Myocyte (in vitro differentiated cells): ENCODE measurements around the gene PIK3C3. TPM values are rescaled to one million over a fixed set of nuclear protein-coding genes. Genes with fewer than 3 reads are reported as not detected.
"Not testable (repeated sequence)": the region's sequence is repeated elsewhere in the genome, so short reads cannot be mapped to it uniquely, and the experiment has no call there.

Source experiments
- DNase-seq: peaks from one replicate; pipeline ENCODE4 v3.0.0-alpha.2; 2012; ENCODE audit warnings: low read depth
- total RNA-seq: library from RNA; depleted of rRNA; stranded (reverse); fragments of >200 nt; gene quantifications from 2 replicates; pipeline ENCODE4 v1.2.3, GENCODE V29; 2014

PIK3C3 gene
- total RNA-seq, 1 donor from 2014 or later, result 39.3 TPM

DNA sequence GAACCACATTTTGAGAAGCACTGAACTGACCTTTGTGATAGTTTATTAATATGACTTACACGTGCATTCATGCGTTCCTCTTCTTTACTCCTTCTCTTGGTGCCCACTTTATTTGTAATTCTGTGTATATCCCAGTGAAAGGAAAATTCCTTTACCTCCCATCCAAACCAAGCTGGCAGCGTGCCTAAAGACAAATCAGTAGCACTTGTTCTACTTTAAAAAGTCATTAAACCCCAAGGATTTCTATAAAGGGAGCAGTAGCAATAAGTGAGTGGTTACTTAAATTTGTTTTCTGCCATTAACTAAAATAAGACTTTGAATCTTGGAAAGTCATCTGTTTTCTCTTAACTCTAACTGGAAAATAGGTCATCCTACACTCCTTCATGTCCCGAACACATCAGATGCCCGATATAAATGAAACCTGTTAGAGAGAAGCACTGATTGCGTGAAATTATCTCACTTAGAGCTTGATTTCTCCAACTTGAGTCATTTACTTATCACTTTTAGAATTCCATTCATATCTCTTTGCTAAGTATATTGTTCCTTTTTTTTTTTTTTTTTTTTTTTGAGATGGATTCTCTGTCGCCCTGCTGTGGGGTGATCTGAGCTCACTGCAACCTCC, 10.7 kb downstream of the PIK3C3 start:
- DNase-seq, result no peak

DNA sequence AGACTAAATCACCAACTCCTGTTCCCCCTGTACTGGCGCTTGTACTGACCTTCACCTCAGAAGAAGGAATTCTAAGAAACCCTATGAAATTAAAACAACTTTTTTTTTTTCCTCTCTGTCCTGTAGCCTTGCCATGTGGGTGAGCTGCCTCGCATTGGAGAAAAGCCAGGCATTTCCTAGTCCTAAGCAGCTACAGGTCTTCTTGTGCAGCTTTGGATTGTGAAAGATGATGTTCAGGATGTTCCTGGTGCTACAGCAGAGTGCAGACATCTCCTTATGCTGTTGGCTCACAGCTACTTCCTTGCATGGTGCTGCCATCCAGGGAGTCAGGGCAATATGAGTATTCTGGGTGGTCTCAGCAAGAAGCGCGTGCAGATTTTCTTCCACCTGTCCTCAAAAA, 11.9 kb downstream of the PIK3C3 start:
- DNase-seq, result no peak

DNA sequence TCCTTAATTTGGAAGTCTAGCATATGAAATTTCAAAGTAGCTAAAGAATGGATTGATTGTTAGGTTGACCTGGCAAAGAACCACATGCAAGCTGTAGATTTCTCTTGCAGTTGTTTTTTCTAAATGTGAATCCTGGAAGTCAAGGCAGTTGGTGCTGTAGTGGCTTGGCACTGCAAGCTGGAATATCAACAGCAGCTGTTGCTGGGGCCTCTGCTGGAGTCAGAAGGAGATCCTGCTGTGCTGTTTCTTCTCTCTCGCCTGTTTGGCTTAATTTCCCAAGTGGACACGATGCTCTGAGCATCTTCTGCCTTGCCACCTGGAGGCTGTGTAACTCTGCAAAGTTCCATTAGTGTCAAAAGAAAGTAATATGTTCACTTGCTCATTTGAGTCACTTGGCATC, 12.6 kb downstream of the PIK3C3 start:
- DNase-seq, result peak; percentile 81

DNA sequence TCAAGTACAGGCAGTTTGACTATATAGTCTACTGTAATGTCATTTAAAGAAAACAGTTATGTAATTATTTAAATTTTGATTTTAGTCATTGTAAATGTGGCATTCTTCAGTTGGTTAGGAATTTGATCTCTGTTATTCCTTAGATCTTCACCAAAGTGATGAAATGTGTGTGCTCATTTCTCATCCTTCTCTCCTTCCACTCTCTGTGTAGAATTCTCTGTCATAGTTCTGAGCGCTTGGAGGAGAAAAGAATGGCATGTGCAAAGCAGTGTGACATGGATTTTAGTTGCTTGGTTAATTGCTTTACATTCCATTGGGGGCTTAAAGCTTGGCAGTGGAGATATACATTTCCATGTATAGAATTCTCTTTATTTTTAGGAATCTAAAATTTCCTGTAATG, 14.8 kb downstream of the PIK3C3 start:
- no peak for DNase-seq

DNA sequence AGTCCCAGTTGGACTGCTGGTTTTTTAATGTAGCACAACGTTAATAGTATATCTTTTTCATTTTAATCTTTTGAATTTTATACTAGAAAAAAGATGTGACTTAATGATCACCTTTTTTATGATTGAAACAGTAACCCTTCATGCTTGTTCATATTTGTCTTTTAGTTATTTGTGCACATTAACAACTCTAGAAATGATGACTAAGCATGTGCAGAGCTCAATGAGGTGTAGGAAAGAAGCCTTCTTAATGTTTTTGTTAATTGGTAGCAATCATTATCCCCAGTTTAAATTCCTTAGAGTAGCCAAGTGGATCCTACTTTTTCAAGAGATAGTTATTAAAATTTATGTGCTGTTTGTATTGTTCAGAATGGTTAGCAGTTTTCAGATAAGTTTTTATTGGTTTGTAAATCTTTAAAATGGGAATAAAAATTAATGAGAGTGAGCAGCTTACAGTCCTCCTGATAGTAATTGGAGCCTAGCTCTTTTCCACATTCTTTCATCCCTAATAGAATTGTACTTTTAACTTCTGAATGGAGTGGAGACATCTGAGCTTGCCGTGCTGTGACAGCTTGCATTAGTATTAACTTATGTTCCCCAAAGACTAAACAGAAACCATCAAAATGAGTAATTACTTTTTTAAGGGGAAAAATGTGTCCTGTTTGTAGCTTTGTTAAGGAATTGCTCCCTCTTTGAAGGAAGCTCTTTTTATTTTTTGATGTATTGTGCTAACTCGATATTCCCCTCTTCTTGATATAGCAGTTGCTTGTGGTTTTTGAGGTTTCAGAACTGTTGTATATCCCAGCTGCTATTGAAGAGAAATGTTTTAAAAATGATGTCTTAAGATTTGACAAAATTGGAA, 17.3 kb downstream of the PIK3C3 start:
- DNase-seq, result peak; percentile 75

DNA sequence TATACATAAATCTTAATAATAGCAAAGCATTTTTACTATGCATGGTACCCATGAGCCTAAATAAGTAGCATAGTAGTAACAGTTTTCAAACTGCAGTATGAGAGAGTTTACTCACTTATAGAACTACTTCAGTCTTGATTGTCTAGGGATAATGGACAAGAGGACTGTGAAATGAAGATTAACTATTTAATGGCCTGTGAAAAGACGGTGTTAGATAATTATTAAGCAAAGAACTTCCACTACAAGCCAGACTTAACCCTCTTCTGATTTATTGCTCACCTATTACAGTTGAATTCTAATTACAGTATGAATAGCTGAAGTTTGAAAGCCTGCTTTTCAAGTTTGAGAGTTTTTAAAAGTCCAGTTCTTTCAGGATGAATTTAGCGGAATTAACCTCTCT, 18.9 kb downstream of the PIK3C3 start:
- DNase-seq, result no peak

DNA sequence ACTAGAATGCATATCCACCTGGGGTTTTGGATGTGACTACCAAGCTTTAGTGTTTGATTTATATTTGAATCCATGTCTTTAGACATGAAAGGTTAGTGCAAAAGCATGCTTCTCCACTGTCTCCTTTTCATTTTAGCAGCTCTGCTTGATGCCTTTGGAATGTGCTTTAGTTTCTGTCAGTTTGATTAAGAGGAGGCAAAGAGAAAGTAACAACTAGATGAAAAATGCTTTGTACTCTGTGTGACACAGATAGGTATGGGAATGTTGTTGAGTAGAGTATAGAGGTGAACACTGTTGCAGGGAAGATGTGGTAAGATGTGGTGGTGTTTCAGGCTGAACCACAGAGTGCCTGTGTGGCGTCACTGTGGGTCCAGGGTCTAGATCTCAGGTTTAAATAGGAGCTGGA, 19.8 kb downstream of the PIK3C3 start:
- no peak for DNase-seq

DNA sequence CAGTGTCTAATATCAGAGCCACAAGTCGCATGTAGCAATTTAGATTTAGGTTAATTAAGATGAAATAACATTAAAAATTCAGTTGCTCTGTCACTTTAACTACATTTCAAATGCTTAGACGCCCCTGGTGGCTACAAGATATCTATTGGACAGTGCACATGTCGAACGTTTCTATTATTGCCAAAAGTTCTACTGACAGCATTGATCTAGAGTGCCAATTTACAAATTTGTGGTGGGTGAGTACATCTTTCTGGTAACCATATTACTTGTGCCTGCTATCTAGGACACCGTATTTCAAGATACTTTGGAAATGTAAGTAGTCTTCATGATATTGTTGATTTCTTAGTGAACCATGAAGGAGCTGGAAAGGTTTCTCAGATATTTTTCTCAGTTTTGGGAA, 20.2 kb downstream of the PIK3C3 start:
- DNase-seq, result no peak

DNA sequence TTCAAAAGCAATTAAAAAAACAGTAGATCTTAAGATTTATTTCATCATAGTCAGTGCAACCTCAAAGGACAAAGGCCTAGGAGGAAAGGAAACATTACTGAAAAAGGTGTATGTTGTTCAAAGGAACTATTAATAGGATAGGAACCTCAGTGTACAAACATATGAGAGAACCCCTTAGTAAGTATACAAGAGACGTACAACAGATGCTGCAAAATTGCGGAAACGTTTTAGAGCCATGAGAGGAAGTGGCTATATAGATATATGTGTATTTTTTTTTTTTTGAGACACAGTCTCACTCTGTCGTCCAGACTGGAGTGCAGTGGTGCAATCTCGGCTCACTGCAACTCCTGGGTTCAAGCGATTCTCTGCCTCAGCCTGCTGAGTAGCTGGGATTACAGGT, 22.2 kb downstream of the PIK3C3 start:
- no peak for DNase-seq

DNA sequence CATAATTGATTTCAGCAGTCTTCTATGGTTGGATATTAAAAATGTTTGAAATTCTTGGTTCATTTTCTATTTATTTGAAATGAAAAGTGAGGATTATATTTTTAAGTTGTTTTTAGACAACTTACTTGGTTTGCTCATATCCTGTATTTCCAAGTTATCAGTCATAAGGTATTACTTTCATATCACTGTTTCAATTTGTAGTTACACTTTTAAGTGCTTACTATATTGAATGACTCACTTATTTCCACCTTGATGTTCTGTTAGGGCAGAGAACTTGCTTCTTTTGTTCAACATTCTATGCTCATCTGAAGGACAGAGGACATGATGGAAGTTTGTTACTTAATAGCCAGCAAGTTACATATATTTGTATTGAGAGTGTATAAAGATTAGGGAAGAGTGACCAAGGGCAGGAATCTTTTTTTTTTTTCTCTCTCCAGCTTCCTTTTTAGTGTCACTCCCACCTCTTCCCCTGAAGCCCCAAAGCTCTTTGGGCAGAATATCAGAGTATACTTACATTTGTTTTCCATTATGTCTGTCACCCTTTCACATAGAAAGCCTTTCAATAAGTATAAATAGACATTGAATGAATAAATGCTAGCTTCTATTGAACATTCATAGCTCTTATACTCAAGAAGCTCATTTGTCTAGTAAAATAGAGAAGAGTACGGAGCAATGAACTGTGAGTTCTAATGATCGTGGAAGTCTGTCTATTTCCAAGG, 28.1 kb downstream of the PIK3C3 start:
- DNase-seq, result no peak

DNA sequence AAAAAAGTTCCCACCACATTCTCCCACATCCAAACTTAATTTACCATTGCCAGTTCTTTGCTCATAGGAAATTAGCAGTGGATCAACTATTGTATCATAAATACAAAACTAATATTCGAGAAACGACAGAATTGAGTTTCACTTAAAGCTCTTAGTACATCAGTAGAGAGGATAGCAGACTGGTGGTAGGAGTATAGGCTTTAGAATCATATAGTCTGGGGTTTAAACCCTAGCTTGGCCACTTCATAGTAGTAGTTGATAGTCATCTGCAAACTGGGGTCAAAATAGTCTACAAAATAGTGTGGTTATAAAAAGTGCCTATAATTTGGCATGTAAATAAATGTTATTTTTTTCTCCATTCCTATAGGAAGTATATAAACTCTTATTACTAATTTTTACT, 30.9 kb downstream of the PIK3C3 start:
- DNase-seq, result no peak

DNA sequence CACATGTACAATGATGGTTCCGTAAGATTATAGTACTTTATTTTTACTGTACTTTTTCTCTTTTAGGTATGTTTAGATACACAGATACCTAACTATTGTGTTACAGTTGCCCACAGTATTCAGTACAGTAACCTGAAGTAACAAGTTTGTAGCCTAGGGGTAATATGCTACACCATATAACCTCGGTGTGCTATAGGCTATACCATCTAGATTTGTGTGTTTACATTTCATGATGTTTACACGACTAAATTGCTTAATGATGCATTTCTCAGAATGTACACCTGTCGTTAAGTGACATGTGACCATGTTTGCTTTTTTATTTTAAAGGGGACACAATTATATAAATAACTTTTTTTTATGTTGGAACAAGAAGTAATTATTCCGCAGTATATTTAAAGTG, 34.5 kb downstream of the PIK3C3 start:
- no peak for DNase-seq

DNA sequence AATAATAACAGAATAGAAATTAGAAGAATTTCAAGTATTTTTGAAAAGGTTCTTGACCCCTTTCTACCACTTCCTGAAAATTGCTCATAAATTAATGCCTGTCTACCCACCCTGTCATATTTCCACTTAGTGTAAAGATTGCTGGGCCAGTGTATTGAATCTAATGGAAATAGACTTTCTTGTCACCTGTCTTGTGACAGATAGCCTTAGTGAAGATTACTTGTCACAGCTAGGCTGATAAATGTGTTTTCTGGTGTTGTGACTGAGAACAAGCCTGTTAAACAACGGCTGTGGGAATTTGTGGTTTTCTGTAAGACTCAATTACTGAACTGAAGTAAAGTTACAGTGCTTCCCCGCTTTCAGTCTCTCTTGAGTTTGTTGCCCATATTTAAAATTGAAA, 37.0 kb downstream of the PIK3C3 start:
- DNase-seq, result peak; percentile 31

DNA sequence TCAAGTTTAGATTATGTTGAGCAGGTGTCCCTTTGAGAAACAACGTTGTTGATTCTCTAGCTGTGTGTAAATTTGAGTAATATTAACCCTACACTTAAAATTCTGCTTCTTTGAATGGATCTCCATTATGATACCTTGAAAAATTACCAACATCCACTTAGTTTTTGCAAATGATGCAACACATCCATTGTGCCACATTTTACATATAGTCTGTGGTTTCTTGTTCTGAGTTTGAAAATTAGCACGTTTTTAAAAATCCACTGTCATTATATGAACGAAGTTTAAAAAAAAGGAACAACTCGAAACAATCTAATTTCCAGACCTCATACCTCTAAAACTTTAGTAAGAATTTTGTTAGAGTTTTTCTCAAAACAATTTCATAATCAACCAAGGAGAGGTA, 37.7 kb downstream of the PIK3C3 start:
- DNase-seq, result no peak

DNA sequence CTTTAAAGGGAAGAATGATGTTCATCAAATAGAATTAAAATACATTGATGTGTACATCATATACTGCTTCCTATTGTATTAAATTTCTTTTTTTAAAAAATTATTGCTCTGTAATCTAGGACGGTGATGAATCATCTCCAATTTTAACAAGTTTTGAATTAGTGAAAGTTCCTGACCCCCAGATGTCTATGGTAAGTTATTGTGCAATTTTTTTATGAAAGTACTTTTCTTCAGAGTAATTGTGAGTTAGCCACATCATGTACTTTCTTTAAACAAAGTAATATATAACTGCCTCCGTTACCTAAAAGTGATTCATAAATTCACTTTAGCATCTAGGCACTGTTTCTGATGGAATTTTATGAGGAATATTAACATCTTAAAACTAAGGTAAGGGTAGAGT, 38.1 kb downstream of the PIK3C3 start:
- DNase-seq, result no peak

DNA sequence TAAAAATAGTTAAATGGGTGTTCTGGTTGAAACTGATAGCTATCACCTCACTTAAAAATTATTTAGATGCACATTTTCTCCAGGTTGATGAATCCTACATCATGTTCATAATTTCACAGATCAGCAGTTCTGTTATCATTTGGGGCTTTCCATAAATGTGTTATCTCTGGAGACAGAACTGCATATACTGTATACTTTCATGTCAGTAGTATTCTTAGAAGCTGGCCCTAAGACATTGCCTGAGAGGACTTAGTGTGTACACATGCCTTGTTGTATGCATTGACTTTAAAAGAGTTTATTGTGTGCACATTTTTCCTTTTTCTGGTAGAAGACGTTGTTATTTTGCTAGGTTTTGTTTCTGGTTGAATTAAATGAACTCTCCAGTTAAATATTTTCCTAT, 41.0 kb downstream of the PIK3C3 start:
- DNase-seq, result no peak

DNA sequence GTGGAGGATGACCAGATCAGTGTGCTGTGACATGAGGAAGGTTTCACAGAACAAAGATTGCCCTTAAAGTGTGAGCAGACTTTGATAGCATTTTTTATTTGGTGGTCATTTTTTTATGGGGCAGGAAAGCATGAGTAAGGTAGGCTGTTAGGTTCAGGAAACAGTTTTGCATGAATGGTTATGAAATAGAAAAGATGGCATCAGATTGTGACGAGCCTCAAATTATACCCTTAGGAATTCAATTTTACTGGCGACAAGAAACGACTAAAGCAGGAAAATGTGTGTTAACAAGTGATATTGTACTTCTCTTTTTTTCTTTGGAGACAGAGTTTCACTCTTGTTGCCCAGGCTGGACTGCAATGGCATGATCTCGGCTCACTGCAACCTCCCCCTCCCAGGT, 44.7 kb downstream of the PIK3C3 start:
- DNase-seq, result no peak

DNA sequence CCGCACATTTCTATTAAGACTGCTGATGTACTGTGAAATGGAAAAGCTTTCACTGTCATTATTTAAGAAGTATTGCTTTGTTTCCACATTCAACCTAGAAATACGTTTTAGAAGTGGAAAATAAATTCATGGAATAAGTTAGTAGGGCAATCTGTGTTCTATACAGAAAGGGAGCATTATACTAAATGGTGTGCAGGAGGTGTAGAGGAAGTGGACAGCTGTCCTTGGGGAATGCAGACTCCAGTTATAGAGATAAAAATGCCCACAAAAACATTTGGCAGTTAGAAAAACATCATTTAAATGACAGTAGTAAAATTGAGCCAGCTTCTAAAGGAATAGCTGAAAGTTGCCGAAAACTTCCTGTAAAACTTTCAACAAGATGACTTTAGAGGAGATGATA, 46.8 kb downstream of the PIK3C3 start:
- DNase-seq, result no peak

DNA sequence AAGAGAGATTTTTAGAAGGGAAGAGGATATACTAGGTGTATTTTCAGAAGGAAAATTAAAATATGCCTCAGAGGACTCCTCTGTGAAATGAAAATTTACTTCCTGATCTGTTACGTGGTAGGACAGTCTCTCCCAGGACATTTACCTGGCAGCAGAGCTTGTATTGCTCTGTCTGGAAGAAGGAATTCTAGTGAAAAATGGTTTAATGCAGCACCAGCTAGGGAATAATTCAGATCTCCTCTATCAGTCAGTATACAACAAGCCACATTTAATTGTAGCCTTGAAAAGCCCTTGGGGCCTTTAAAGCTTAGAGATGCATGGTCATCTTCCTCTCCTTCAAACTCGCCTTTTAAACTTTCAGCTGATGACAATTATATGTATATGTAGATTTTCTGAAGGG, 49.6 kb downstream of the PIK3C3 start:
- DNase-seq, result no peak

DNA sequence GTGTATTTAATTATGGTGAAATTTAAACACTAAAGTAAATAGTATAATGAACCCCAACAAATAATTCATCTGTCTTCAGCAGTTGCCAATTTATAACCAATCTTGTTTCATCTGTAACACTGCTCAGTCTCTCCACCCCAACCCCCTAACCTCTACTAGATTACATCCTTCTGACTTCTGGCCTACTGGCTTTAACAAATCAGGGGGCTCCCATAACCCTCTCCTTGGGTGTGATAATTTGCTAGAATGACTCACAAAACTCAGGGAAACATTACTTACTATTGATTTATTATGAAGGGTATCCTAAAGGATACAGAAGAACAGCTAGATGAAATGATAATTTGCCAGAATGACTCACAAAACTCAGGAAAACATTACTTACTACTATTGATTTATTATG, 50.7 kb downstream of the PIK3C3 start:
- no peak for DNase-seq

DNA sequence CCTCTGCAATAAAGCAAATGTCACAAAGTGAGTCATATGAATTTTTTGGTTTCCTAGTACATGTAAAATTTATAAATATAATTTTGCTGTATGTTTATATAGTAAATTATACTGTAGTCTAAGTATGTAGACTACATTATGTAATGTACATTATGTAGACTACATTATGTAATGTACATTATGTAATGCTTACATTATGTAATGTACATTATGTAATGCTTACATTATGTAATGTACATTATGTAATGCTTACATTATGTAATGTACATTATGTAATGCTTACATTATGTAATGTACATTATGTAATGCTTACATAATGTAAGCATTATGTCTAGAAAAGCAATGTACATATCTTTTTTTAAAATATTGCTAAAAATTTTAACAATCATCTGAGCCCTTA, 54.4 kb downstream of the PIK3C3 start:
- DNase-seq, result not testable (repeated sequence)

DNA sequence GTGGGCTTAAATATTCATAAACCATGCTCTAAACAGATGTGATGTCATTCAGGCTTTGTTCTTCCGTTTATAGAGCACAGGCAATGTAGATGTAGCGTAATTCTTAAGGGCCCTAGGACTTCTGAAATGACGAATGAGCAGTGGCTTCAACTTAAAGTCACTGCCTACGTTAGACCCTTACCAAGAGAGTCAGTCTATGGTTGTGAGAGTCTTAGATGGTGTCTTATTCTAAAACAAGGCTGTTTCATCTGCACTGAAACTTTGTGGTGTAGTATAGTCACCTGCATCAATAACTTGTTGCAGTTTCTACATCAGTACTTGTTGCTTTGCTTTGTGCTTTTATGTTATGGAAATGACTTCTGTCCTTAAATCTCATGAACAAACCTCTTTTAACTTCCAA, 56.0 kb downstream of the PIK3C3 start:
- DNase-seq, result no peak
